Measurements from ENCODE around the gene FMNL2.

The FMNL2 gene

GRCh38 chr2:152426801-152427200 is 91.8 kb downstream of the FMNL2 start:
- ATAC-seq = no peak
- TF ChIP-seq TSHZ2 (CRISPR knock-in tag; IDR thresholded peaks at IDR 0.05) = no peak
- no peak for TF ChIP-seq SNAI2 (CRISPR knock-in tag; IDR thresholded peaks at IDR 0.05)
- TF ChIP-seq, protein P1, sequence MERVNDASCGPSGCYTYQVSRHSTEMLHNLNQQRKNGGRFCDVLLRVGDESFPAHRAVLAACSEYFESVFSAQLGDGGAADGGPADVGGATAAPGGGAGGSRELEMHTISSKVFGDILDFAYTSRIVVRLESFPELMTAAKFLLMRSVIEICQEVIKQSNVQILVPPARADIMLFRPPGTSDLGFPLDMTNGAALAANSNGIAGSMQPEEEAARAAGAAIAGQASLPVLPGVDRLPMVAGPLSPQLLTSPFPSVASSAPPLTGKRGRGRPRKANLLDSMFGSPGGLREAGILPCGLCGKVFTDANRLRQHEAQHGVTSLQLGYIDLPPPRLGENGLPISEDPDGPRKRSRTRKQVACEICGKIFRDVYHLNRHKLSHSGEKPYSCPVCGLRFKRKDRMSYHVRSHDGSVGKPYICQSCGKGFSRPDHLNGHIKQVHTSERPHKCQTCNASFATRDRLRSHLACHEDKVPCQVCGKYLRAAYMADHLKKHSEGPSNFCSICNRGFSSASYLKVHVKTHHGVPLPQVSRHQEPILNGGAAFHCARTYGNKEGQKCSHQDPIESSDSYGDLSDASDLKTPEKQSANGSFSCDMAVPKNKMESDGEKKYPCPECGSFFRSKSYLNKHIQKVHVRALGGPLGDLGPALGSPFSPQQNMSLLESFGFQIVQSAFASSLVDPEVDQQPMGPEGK (CRISPR knock-in tag; IDR thresholded peaks at IDR 0.05; ENCODE audit: borderline replicate concordance) = no peak
- TF ChIP-seq TCF4 (CRISPR knock-in tag; IDR thresholded peaks at IDR 0.05; ENCODE audit: borderline replicate concordance) = no peak
- TF ChIP-seq GLIS3 (CRISPR knock-in tag; IDR thresholded peaks at IDR 0.05) = no peak
- TF ChIP-seq PPARA (CRISPR knock-in tag; IDR thresholded peaks at IDR 0.05; ENCODE audit: borderline replicate concordance) = no peak
- no peak for TF ChIP-seq ISL1 (CRISPR knock-in tag; IDR thresholded peaks at IDR 0.05)
- no peak for TF ChIP-seq RARB (CRISPR knock-in tag; IDR thresholded peaks at IDR 0.05)
- TF ChIP-seq OSR1 (CRISPR knock-in tag; IDR thresholded peaks at IDR 0.05) = no peak
- TF ChIP-seq CSDC2 (CRISPR knock-in tag; IDR thresholded peaks at IDR 0.05) = no peak

DNA sequence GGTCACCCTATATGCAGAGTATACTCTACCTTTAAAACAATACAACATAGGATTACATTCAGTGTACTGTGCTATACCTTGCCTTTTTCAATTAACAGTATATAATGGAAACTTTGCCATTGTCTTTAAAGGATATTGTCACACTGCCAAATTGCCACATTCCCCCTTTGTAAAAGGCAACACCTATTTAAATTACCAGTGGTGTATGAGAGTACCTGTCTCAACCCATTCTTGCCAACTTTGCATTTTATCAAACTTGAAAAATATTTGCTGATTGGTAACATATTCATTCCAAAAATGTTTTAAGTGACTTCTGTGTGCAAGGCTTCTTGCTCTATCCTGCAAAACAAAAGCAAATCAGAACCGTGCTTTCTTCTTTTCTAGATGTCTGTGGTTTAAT is 92.9 kb downstream of the FMNL2 start:
- no peak for ATAC-seq
- TF ChIP-seq ISL1 (CRISPR knock-in tag; IDR thresholded peaks at IDR 0.05) (no peak), ZFP30 (CRISPR knock-in tag; IDR thresholded peaks at IDR 0.05) (no peak), GLIS3 (CRISPR knock-in tag; IDR thresholded peaks at IDR 0.05) (no peak), ZFP3 (CRISPR knock-in tag; IDR thresholded peaks at IDR 0.05) (no peak), BACH2 (CRISPR knock-in tag; IDR thresholded peaks at IDR 0.05; ENCODE audit: borderline replicate concordance) (no peak), RARB (CRISPR knock-in tag; IDR thresholded peaks at IDR 0.05) (no peak), ZNF8 (CRISPR knock-in tag; IDR thresholded peaks at IDR 0.05) (no peak), ZNF565 (CRISPR knock-in tag; conservative IDR thresholded peaks at IDR 0.05; ENCODE audit: low read depth) (no peak), CSDC2 (CRISPR knock-in tag; IDR thresholded peaks at IDR 0.05) (no peak), TCF4 (CRISPR knock-in tag; IDR thresholded peaks at IDR 0.05; ENCODE audit: borderline replicate concordance) (no peak), TOX (CRISPR knock-in tag; IDR thresholded peaks at IDR 0.05; ENCODE audit: borderline replicate concordance) (no peak), POU6F1 (CRISPR knock-in tag; IDR thresholded peaks at IDR 0.05; ENCODE audit: borderline replicate concordance, low read depth) (no peak), CSRNP3 (CRISPR knock-in tag; IDR thresholded peaks at IDR 0.05) (no peak), ZNF70 (CRISPR knock-in tag; IDR thresholded peaks at IDR 0.05) (no peak), ARNTL (CRISPR knock-in tag; IDR thresholded peaks at IDR 0.05; ENCODE audit: borderline replicate concordance, low read depth) (no peak)

- ATAC-seq = no peak
- TF ChIP-seq ZNF70 (CRISPR knock-in tag; IDR thresholded peaks at IDR 0.05) = no peak
- TF ChIP-seq TSHZ2 (CRISPR knock-in tag; IDR thresholded peaks at IDR 0.05) = no peak
- TF ChIP-seq BACH2 (CRISPR knock-in tag; IDR thresholded peaks at IDR 0.05; ENCODE audit: borderline replicate concordance) = no peak
- no peak for TF ChIP-seq PPARA (CRISPR knock-in tag; IDR thresholded peaks at IDR 0.05; ENCODE audit: borderline replicate concordance)
- TF ChIP-seq CREB5 (CRISPR knock-in tag; IDR thresholded peaks at IDR 0.05; ENCODE audit: low read depth) = no peak
- no peak for TF ChIP-seq SNAI2 (CRISPR knock-in tag; IDR thresholded peaks at IDR 0.05)
- TF ChIP-seq ZFP3 (CRISPR knock-in tag; IDR thresholded peaks at IDR 0.05) = no peak
- TF ChIP-seq, protein P1 (CRISPR knock-in tag; IDR thresholded peaks at IDR 0.05; ENCODE audit: borderline replicate concordance) = no peak
- no peak for TF ChIP-seq TCF4 (CRISPR knock-in tag; IDR thresholded peaks at IDR 0.05; ENCODE audit: borderline replicate concordance)
- TF ChIP-seq TOX (CRISPR knock-in tag; IDR thresholded peaks at IDR 0.05; ENCODE audit: borderline replicate concordance) = no peak
- no peak for TF ChIP-seq ARNTL (CRISPR knock-in tag; IDR thresholded peaks at IDR 0.05; ENCODE audit: borderline replicate concordance, low read depth)
- TF ChIP-seq ZNF8 (CRISPR knock-in tag; IDR thresholded peaks at IDR 0.05) = no peak
- no peak for TF ChIP-seq ZNF565 (CRISPR knock-in tag; conservative IDR thresholded peaks at IDR 0.05; ENCODE audit: low read depth)
- no peak for TF ChIP-seq RARB (CRISPR knock-in tag; IDR thresholded peaks at IDR 0.05)
These were observed 94.0 kb downstream of the FMNL2 start for GRCh38 chr2:152428800-152429582.
